Heart right ventricle (tissue), 16 donors: ENCODE data around the gene TPPP2. TPM values are rescaled to one million over a fixed set of nuclear protein-coding genes. Genes with fewer than 3 reads are reported as not detected.
A peak's percentile ranks its signal among the peaks of the same experiment; 100 is the strongest.
"Not testable (repeated sequence)": the region's sequence is repeated elsewhere in the genome, so short reads cannot be mapped to it uniquely, and the experiment has no call there.

Source experiments
- ATAC-seq, 8 donors: fragments of 200-7000 bp; cut with Tn5 transposase; one replicate each; pipeline ENCODE4 v1.9.1; 2020; ENCODE audit warnings: mild to moderate bottlenecking in 8 of 8, moderate library complexity in 8 of 8, moderate number of reproducible peaks in 1 of 8
- DNase-seq, 2 donors: peaks; one replicate each; pipeline ENCODE4 v3.0.0-alpha.2; 2020
- H3K27ac ChIP-seq, 10 donors: fragments of 200-600 bp; sonication (generic) in 2 of 10; one replicate each; pipeline versions ENCODE4 v1.5.0 to v1.8.0; 2020 to 2022; ENCODE audit warnings: mild to moderate bottlenecking in 3 of 10
- H3K27me3 ChIP-seq, 7 donors: fragments of 200-600 bp; one replicate each; pipeline ENCODE4 v1.8.0; 2021 to 2022; ENCODE audit warnings: mild to moderate bottlenecking in 2 of 7
- H3K36me3 ChIP-seq, 9 donors: fragments of 200-600 bp; sonication (generic) in 1 of 9; one replicate each; pipeline versions ENCODE4 v1.5.0 to v1.8.0; 2020 to 2022; ENCODE audit warnings: mild to moderate bottlenecking in 2 of 9
- H3K4me1 ChIP-seq, 9 donors: fragments of 200-600 bp; sonication (generic) in 1 of 9; one replicate each; pipeline versions ENCODE4 v1.5.0 to v1.8.0; 2020 to 2022; ENCODE audit warnings: mild to moderate bottlenecking in 4 of 9
- H3K4me3 ChIP-seq, 10 donors: fragments of 200-600 bp; sonication (generic) in 2 of 10; one replicate each; pipeline versions ENCODE4 v1.5.0 to v1.8.0; 2020 to 2022; ENCODE audit warnings: mild to moderate bottlenecking in 7 of 10, moderate library complexity in 2 of 10
- H3K9me3 ChIP-seq, 11 donors: fragments of 200-600 bp in 10 of 11; sonication (generic) in 2 of 11; one replicate each; pipeline versions ENCODE4 v1.5.0 to v1.8.0; 2013 to 2022; ENCODE audit warnings: mild to moderate bottlenecking in 2 of 11, control low read depth in 1 of 11, moderate library complexity in 1 of 11
- CTCF ChIP-seq, 9 donors: fragments of 200-600 bp; sonication (generic) in 2 of 9; IDR thresholded peaks; one replicate each; pipeline versions ENCODE4 v1.5.0 to v1.8.0; 2021 to 2022; ENCODE audit warnings: antibody characterized with exemption in 9 of 9, mild to moderate bottlenecking in 5 of 9, moderate library complexity in 1 of 9
- WGBS, 2 donors: extraction: QIAGEN DNeasy Blood & Tissue Kit; methylation state at CpG; one replicate each; pipeline ENCODE4 v1.1.7; 2013; ENCODE audit warnings: inconsistent platforms in 1 of 2; 5-methylcytosine and 5-hydroxymethylcytosine counted together
- intact Hi-C, 10 donors: fragments of 100-400 bp; cut with DNase I; formaldehyde crosslinking; loops; one replicate each; pipeline versions ENCODE4 v1.11.1 to v1.14.2; 2022
- polyA plus RNA-seq, 2 donors: library from polyadenylated mRNA; stranded (reverse); fragments of 200-250 nt; gene quantifications; one replicate each; pipeline ENCODE4 v1.2.3, GENCODE V29; 2013
- total RNA-seq, 10 donors: library from RNA; stranded (reverse); fragmentation: NEBNext Ultra II Directional in 3 of 10; extraction: Animal tissue kit (Norgen Biotek cat#: 25700) in 3 of 10; gene quantifications; one replicate each; pipeline versions ENCODE4 v1.2.1 to v1.2.4, GENCODE V29; 2021 to 2023
- donor health status: Arrhythmogenic right ventricular cardiomyopathy.
- donor health status: ischemic (EF 13 %, LVEDD 7.1; RV severe dilation, severe dysfunction).
- donor health status: healthy with polysubstance abuse.
- donor health status: DM: no; HTN: yes; CAD: no.
- donor health status: DM: no; HTN: no; CAD: no.
- donor health status: ischemic (EF 25% LVEDD 6.9; RV normal size, moderate dysfunction).
- donor health status: ischemic (EF 25% LVEDD 5.7; RV mildly dilated, moderate dysfunction).
- donor health status: healthy.
- donor health status: DM: yes; HTN: yes; CAD: no.
- donor health status: Ischemic cardiomyopathy.
- donor health status: ischemic (EF 35%, LVEDD 5.7; RV mildly dilated, moderate dysfunction).
- donor health status: nonischemic (EF 11% LVEDD 7.7; RV severe dilation, severe dysfunction).
- donor health status: DM: yes; HTN: yes; CAD: no.
- donor health status: PGD.
- donor health status: ischemic (EF 29% LVEDD 5.4; RV normal size, mild dysfunction).
- donor health status: nonischemic (EF 23%, LVEDD 6.1; RV moderate dilation, normal function).

Gene TPPP2
- total and polyA plus RNA-seq, 12 donors: 0.28 to 3.2 (median 0.91) TPM

- peak in 1 of 2 donors; percentile 64 for DNase-seq
- H3K4me1 ChIP-seq: peaks cover 13 to 53% (median 41%) of the 10 kb centered on the region in 9 donors
- whole genome bisulfite sequencing, 2 donors: 47 to 52% methylated on average over 8 of the region's 8 CpGs
Measured at GRCh38 chr14:21039585-21040369, 9.8 kb downstream of the TPPP2 start.

GRCh38 chr14:21040370-21040925 is 10.4 kb downstream of the TPPP2 start:
- Histone ChIP-seq H3K27me3 (peaks cover 0 to 7% (median 0%) of the 10 kb centered on the region in 7 donors), H3K36me3 (no peaks in the 10 kb centered on the region), H3K27ac (peak overlapping the region in 3 of 10 donors; percentile 73 to 87 (median 77)), H3K9me3 (no peaks in the 10 kb centered on the region), H3K4me1 (peaks cover 13 to 53% (median 44%) of the 10 kb centered on the region in 9 donors), H3K4me3 (no peak overlapping the region)
- no peak for ATAC-seq
- TF ChIP-seq CTCF (IDR thresholded peaks at IDR 0.05): peak in 1 of 9 donors; percentile 5
- no peak for DNase-seq
- WGBS, 2 donors: 73 to 74% methylated on average over 8 of the region's 8 CpGs
- intact Hi-C loops: loop anchor here in 7 of 10 donors (1.0 to 10.0 kb wide), 9 partner anchors 25 to 343 kb away; no protein-coding TSS in a partner anchor

More at GRCh38 chr14:21039585-21040369, 9.8 kb downstream of the TPPP2 start:
- ATAC-seq: peak; percentile 62 to 84 (median 72)
- Histone ChIP-seq H3K27ac (peak overlapping the region in 9 of 10 donors; percentile 63 to 87 (median 77)), H3K9me3 (no peaks in the 10 kb centered on the region), H3K4me3 (peak overlapping the region in 2 of 10 donors; percentile 12 to 13), H3K27me3 (peaks cover 0 to under 1% (median 0%) of the 10 kb centered on the region in 7 donors), H3K36me3 (no peaks in the 10 kb centered on the region)
- intact Hi-C loops: loop anchor here in 9 of 10 donors (1.0 to 10.0 kb wide), 13 partner anchors 14 to 342 kb away; partner anchors contain the start of gene NDRG2 (in 4 of the 9)
- TF ChIP-seq CTCF (IDR thresholded peaks at IDR 0.05): peak; percentile 45 to 82 (median 73)

- DNase-seq, H3K4me3 ChIP-seq, H3K27ac ChIP-seq, H3K27me3 ChIP-seq, H3K36me3 ChIP-seq, H3K9me3 ChIP-seq, ATAC-seq: not testable (repeated sequence)
- WGBS, 2 donors: 87 to 90% methylated on average over 3 of the region's 3 CpGs
- intact Hi-C loops: loop anchor here in 7 of 10 donors (1.0 to 10.0 kb wide), 9 partner anchors 26 to 344 kb away; no protein-coding TSS in a partner anchor
- peaks cover 13 to 53% (median 44%) of the 10 kb centered on the region in 9 donors for H3K4me1 ChIP-seq
Measured at GRCh38 chr14:21040941-21041340, 10.9 kb downstream of the TPPP2 start.

- DNase-seq: no peak
- H3K4me3 ChIP-seq: no peak within 1 kb of the TSS
- H3K36me3 ChIP-seq: no peaks in the 10 kb centered on the region
- no peak for ATAC-seq
- no peak for TF ChIP-seq CTCF (IDR thresholded peaks at IDR 0.05)
- WGBS, 2 donors: 77 to 81% methylated on average over 11 of the region's 11 CpGs
- peaks cover 0 to 7% (median 0%) of the 10 kb centered on the region in 7 donors for H3K27me3 ChIP-seq
- H3K9me3 ChIP-seq: no peaks in the 10 kb centered on the region
- peak within 1 kb of the TSS in 5 of 10 donors; percentile 6 to 67 (median 49) for H3K27ac ChIP-seq
- intact Hi-C loops: loop anchor here in 6 of 10 donors (2.0 to 10.0 kb wide), 7 partner anchors 27 to 345 kb away; no protein-coding TSS in a partner anchor
- peaks cover 13 to 53% (median 44%) of the 10 kb centered on the region in 9 donors for H3K4me1 ChIP-seq
Measured at GRCh38 chr14:21041676-21042433, 11.8 kb downstream of the TPPP2 start, which contains the start of gene RNASE7. RNASE7 (plus strand) TSS chr14:21042362; CDS start chr14:21042993, 631 bp downstream.
